HCT116 (cell line): ENCODE results near the gene SUV39H2. TPM values are rescaled to one million over a fixed set of nuclear protein-coding genes. Genes with fewer than 3 reads are reported as not detected.

Experiments
- ATAC-seq: fragments of 200-7000 bp; cut with Tn5 transposase; 2 replicates; pipeline ENCODE4 v1.9.1; 2020; ENCODE audit warnings: mild to moderate bottlenecking, moderate library complexity
- BruUV-seq: library from RNA; stranded (reverse); fragments of 400-500 nt; replicated peaks from 2 replicates; lab custom pipeline; 2021; lab: Mats Ljungman, UMichigan
- CTCF ChIA-PET: fragments of 300-600 bp; sonication (Branson Sonifier 250); formaldehyde crosslinking; loops from one replicate; lab custom pipeline; 2021; ENCODE audit warnings: antibody characterized with exemption; lab: Charles Lee
- POLR2A ChIA-PET: fragments of 300-600, 350-600 bp; sonication (Branson Sonifier 250); formaldehyde crosslinking; loops from one replicate; lab custom pipeline; 2021; ENCODE audit warnings: antibody characterized with exemption; lab: Charles Lee
- RAD21 ChIA-PET, 2 experiments: fragments of 300-600 bp; sonication (Branson Sonifier 250); formaldehyde crosslinking; loops; one replicate each; lab custom pipeline; 2023; ENCODE audit warnings: low total read pairs in 2 of 2; ENCODE audit not compliant: uncharacterized antibody in 2 of 2, unreplicated experiment in 2 of 2, low non-redundant PET in 1 of 2; lab: Charles Lee
- DNase-seq: peaks from one replicate; pipeline ENCODE4 v3.0.0-alpha.2; 2010; ENCODE audit warnings: low read depth, low spot score
- H2AFZ ChIP-seq: fragments of 200-600 bp; shearing (Covaris generic), sonication (generic); 2 replicates; pipeline ENCODE4 v1.6.1; 2017; ENCODE audit warnings: low read depth, mixed run types, mixed read lengths, antibody characterized with exemption, low read length; ENCODE audit not compliant: poor library complexity, severe bottlenecking
- H3K27ac ChIP-seq: 2 replicates; pipeline ENCODE4 v1.5.1; 2012; ENCODE audit warnings: low read depth, low read length
- H3K27me3 ChIP-seq: fragments of 200-600 bp; sonication (generic); 2 replicates; pipeline ENCODE4 v1.6.1; 2016; ENCODE audit warnings: mixed run types, low read length, mixed read lengths; ENCODE audit not compliant: insufficient read depth
- H3K36me3 ChIP-seq, 2 experiments: fragments of 200-500 bp in 1 of 2; fragments of 200-600 bp in 1 of 2; sonication (Bioruptor generic) in 1 of 2; sonication (generic) in 1 of 2; 2 replicates each; pipeline versions ENCODE4 v1.5.1 to v1.6.1; 2014 to 2016; ENCODE audit warnings: low read length in 2 of 2, inconsistent platforms in 1 of 2, mixed read lengths in 1 of 2, mixed run types in 1 of 2; ENCODE audit not compliant: insufficient read depth in 2 of 2, control insufficient read depth in 1 of 2
- H3K4me1 ChIP-seq, 2 experiments: fragments of 200-600 bp in 1 of 2; sonication (generic) in 1 of 2; 2 replicates each; pipeline versions ENCODE4 v1.5.1 to v1.6.1; 2012 to 2017; ENCODE audit warnings: low read length in 2 of 2, inconsistent platforms in 1 of 2, mild to moderate bottlenecking in 1 of 2, mixed read lengths in 1 of 2, mixed run types in 1 of 2, moderate library complexity in 1 of 2; ENCODE audit not compliant: insufficient read depth in 2 of 2, control insufficient read depth in 1 of 2
- H3K4me2 ChIP-seq: fragments of 200-600 bp; sonication (generic); 2 replicates; pipeline ENCODE4 v1.6.1; 2017; ENCODE audit warnings: mixed run types, low read length, mixed read lengths
- H3K4me3 ChIP-seq, 2 experiments: fragments of 200-600 bp in 1 of 2; sonication (generic) in 1 of 2; replicated peaks in 1 of 2; 2 replicates each; pipeline ENCODE4 v1.5.1; 2011 to 2016; ENCODE audit warnings: low read length in 2 of 2, control low read depth in 1 of 2, low read depth in 1 of 2, mild to moderate bottlenecking in 1 of 2, mixed read lengths in 1 of 2, mixed run types in 1 of 2
- H3K79me2 ChIP-seq: fragments of 200-600 bp; sonication (generic); 2 replicates; pipeline ENCODE4 v1.6.1; 2017; ENCODE audit warnings: mild to moderate bottlenecking, mixed run types, low read length, moderate library complexity, mixed read lengths; ENCODE audit not compliant: insufficient read depth
- H3K9ac ChIP-seq: fragments of 200-600 bp; sonication (generic); 2 replicates; pipeline ENCODE4 v1.6.1; 2016; ENCODE audit warnings: low read length, mixed read lengths
- H3K9me2 ChIP-seq: fragments of 200-600 bp; sonication (generic), shearing (Covaris generic); 2 replicates; pipeline ENCODE4 v1.6.1; 2017; ENCODE audit warnings: mixed run types, mild to moderate bottlenecking, moderate library complexity; ENCODE audit not compliant: insufficient read depth
- H3K9me3 ChIP-seq, 2 experiments: fragments of 200-500 bp in 1 of 2; fragments of 200-600 bp in 1 of 2; sonication (Bioruptor generic) in 1 of 2; sonication (generic) in 1 of 2; 2 replicates each; pipeline ENCODE4 v1.6.1; 2014 to 2017; ENCODE audit warnings: low read length in 2 of 2, mixed read lengths in 2 of 2, inconsistent platforms in 1 of 2, low read depth in 1 of 2, mild to moderate bottlenecking in 1 of 2, mixed run types in 1 of 2, moderate library complexity in 1 of 2; ENCODE audit not compliant: control insufficient read depth in 1 of 2, insufficient read depth in 1 of 2
- H4K20me1 ChIP-seq: fragments of 200-600 bp; sonication (generic), shearing (Covaris generic); 2 replicates; pipeline ENCODE4 v1.6.1; 2017; ENCODE audit warnings: mixed run types, mild to moderate bottlenecking, moderate library complexity; ENCODE audit not compliant: insufficient read depth
- CBX3 ChIP-seq: IDR thresholded peaks from 2 replicates; pipeline ENCODE4 v1.6.1; 2012; ENCODE audit warnings: low read depth
- CEBPB ChIP-seq: IDR thresholded peaks from 2 replicates; pipeline ENCODE4 v1.6.1; 2012; ENCODE audit warnings: low read depth
- EGR1 ChIP-seq: IDR thresholded peaks from 2 replicates; pipeline ENCODE4 v1.6.1; 2012; ENCODE audit warnings: low read depth
- EZH2 ChIP-seq: fragments of 200-600 bp; sonication (generic); IDR thresholded peaks from 2 replicates; pipeline ENCODE4 v1.6.1; 2017; ENCODE audit warnings: antibody characterized with exemption, mixed run types
- EZH2phosphoT487 ChIP-seq: fragments of 200-600 bp; IDR thresholded peaks from 2 replicates; pipeline ENCODE4 v1.6.1; 2018; ENCODE audit warnings: antibody characterized with exemption, borderline replicate concordance
- FOSL1 ChIP-seq: IDR thresholded peaks from 2 replicates; pipeline ENCODE4 v1.6.1; 2012; ENCODE audit warnings: low read depth
- JUND ChIP-seq: IDR thresholded peaks from 2 replicates; pipeline ENCODE4 v1.6.1; 2012
- POLR2A ChIP-seq: IDR thresholded peaks from 2 replicates; pipeline ENCODE4 v1.7.0; 2011; ENCODE audit warnings: borderline replicate concordance; ENCODE audit not compliant: insufficient read depth, insufficient read length; ENCODE audit errors: extremely low read depth
- POLR2AphosphoS5 ChIP-seq: IDR thresholded peaks from 2 replicates; pipeline ENCODE4 v1.6.1; 2011; ENCODE audit warnings: mild to moderate bottlenecking, low read depth, low read length, moderate library complexity
- SIN3A ChIP-seq: IDR thresholded peaks from 2 replicates; pipeline ENCODE4 v1.6.1; 2012; ENCODE audit warnings: low read depth
- SP1 ChIP-seq: IDR thresholded peaks from 2 replicates; pipeline ENCODE4 v1.6.1; 2012; ENCODE audit warnings: low read depth
- SRF ChIP-seq: IDR thresholded peaks from 2 replicates; pipeline ENCODE4 v1.6.1; 2012; ENCODE audit warnings: low read depth
- TCF7L2 ChIP-seq: IDR thresholded peaks from 2 replicates; pipeline ENCODE4 v1.7.0; 2011; ENCODE audit warnings: borderline replicate concordance, inconsistent platforms; ENCODE audit not compliant: insufficient read depth, insufficient read length; ENCODE audit errors: extremely low read depth
- YY1 ChIP-seq: IDR thresholded peaks from 2 replicates; pipeline ENCODE4 v1.6.1; 2011; ENCODE audit warnings: low read length, low read depth, moderate library complexity, mild to moderate bottlenecking; ENCODE audit not compliant: insufficient replicate concordance; ENCODE audit errors: extremely low read depth
- ZFX ChIP-seq: fragments of 450-650 bp; IDR thresholded peaks from 2 replicates; pipeline ENCODE4 v1.6.1; 2017
- ZNF274 ChIP-seq: fragments of 200-500 bp; sonication (Bioruptor generic); IDR thresholded peaks from 2 replicates; pipeline ENCODE4 v1.6.1; 2014; ENCODE audit warnings: mild to moderate bottlenecking, low read depth, low read length, inconsistent platforms
- intact Hi-C: fragments of 100-400 bp; cut with micrococcal nuclease; formaldehyde crosslinking; loops from 2 replicates; pipeline ENCODE4 v1.10.0; 2022
- total RNA-seq: library from RNA; stranded (reverse); gene quantifications from one replicate; pipeline ENCODE4 v1.2.1, GENCODE V29; 2021; ENCODE audit not compliant: unreplicated experiment
- TF ChIP-seq, protein P1 (sequence below), 3 experiments: fragments of 200-600 bp in 1 of 3; sonication (generic) in 1 of 3; IDR thresholded peaks in 2 of 3; conservative IDR thresholded peaks in 1 of 3; 2 replicates each; pipeline ENCODE4 v1.5.1; 2012 to 2017; ENCODE audit warnings: low read depth in 2 of 3, low read length in 2 of 3, antibody characterized with exemption in 1 of 3, borderline replicate concordance in 1 of 3, control low read depth in 1 of 3, mild to moderate bottlenecking in 1 of 3, mixed read lengths in 1 of 3, mixed run types in 1 of 3, moderate library complexity in 1 of 3; ENCODE audit not compliant: insufficient read depth in 1 of 3

SUV39H2 gene
- total RNA-seq, 1 experiment from 2014 or later: 26.6 TPM

DNA sequence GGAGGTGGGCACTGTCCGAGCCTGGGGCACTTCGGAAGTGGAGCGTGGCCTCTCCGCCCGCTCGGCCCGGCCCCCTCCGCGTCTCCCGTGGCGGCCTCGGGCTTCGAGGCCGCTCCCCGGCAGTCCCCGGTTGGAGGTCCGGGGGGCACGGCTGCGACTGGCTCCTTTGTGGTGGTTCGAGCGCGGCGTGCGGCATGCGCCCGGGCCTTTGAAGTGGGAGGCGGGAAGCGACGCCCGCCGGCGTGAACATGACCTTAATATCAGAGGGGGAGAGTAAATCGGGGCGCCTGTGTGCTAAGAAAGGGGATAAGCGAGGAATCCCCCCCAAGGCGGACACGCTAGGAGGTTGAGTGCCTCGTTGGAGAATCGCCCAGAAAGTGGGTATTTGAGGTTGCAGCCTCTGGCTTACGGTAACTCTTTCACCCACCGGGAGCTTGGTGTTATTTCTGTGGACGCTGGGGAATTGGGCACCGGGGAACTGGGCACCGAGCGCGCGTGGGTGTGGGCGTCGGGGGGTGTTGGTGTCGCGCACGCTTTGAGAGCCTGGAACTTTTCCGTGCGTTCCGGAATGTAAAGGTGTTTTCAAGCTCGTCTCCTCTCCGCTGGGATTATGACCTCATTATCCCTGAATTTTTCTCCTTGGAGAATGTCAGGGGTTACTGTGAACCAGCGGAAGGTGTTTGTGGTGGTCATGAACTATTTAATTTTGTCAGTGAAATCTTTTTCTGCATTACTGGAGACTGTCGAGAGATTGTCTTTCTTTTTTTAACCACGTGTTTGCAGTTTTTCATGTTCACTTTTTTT lies 660 bp downstream of the SUV39H2 start:
- Histone ChIP-seq H3K79me2 (peaks cover 75% of the 10 kb centered on the region), H3K4me1 (peaks cover 9 to 18% of the 10 kb centered on the region in 2 experiments), H3K9ac (peak overlapping the region; percentile 93), H3K27ac (peak overlapping the region; percentile 79), H4K20me1 (no peaks in the 10 kb centered on the region), H3K9me2 (no peaks in the 10 kb centered on the region), H3K4me2 (peak overlapping the region; percentile 80), H3K4me3 (peak overlapping the region; percentile 76 to 88), H3K9me3 (no peaks in the 10 kb centered on the region), H3K27me3 (no peaks in the 10 kb centered on the region), H3K36me3 (peaks cover 0 to 4% of the 10 kb centered on the region in 2 experiments; a peak in 2 of 4 replicates), H2AFZ (no peak overlapping the region)
- ATAC-seq (peak; percentile 14), DNase-seq (no peak)
- POLR2A ChIA-PET: interaction anchor here (0.8 to 2.0 kb wide), 2 partner anchors 41 to 80 kb away, joined by 4 to 14 read pairs; partner anchors contain the start of genes CDNF, HSPA14, MEIG1 and MSANTD7
- intact Hi-C loops: loop anchor here (2.0 to 5.0 kb wide), 3 partner anchors 42 to 228 kb away; partner anchors contain the start of genes CDNF, DCLRE1C, HSPA14 and MSANTD7
- RAD21 ChIA-PET: no interaction called here
- no TSS peak for BruUV-seq
- CTCF ChIA-PET: no interaction called here
- TF ChIP-seq ZFX (peak; percentile 62), EGR1 (peak; percentile 65), TCF7L2 (peak; percentile 84), CBX3 (no peak)

DNA sequence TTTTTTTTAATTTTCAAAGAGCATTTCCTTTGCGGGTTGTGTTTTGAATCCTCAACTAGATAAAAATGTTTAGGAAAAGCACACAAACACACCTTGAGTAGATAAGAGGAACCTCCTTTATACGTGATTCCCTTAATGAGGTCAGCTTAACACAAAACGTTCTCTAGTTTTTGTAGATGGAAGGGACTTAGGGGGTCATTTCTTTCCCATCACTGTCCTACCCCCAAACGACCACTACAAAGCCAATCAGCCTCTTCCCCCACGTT lies 1.2 kb downstream of the SUV39H2 start:
- H3K36me3 ChIP-seq: peaks cover 4 to 5% of the 10 kb centered on the region in 2 experiments; a peak in 3 of 4 replicates
- no peaks in the 10 kb centered on the region for H3K9me3 ChIP-seq
- no peaks in the 10 kb centered on the region for H4K20me1 ChIP-seq
- TSS peak; percentile 64 for BruUV-seq
- no peaks in the 10 kb centered on the region for H3K27me3 ChIP-seq
- intact Hi-C loops: loop anchor here (2.0 to 5.0 kb wide), 3 partner anchors 43 to 227 kb away; partner anchors contain the start of genes CDNF, DCLRE1C, HSPA14 and MSANTD7
- H3K27ac ChIP-seq: peak overlapping the region; percentile 79; the same call in 1 of the 2 replicates
- no peak for ATAC-seq
- DNase-seq: no peak
- H2AFZ ChIP-seq: no peak overlapping the region
- ChIA-PET RAD21 (no interaction called here), POLR2A (no interaction called here), CTCF (no interaction called here)
- TF ChIP-seq EGR1 (no peak), POLR2AphosphoS5 (no peak), TCF7L2 (no peak), YY1 (no peak), FOSL1 (no peak), SRF (no peak), JUND (no peak), ZNF274 (no peak), CBX3 (no peak), CEBPB (no peak), EZH2phosphoT487 (no peak), SP1 (no peak), SIN3A (no peak), POLR2A (no peak), EZH2 (no peak)
- TF ChIP-seq, protein P1, sequence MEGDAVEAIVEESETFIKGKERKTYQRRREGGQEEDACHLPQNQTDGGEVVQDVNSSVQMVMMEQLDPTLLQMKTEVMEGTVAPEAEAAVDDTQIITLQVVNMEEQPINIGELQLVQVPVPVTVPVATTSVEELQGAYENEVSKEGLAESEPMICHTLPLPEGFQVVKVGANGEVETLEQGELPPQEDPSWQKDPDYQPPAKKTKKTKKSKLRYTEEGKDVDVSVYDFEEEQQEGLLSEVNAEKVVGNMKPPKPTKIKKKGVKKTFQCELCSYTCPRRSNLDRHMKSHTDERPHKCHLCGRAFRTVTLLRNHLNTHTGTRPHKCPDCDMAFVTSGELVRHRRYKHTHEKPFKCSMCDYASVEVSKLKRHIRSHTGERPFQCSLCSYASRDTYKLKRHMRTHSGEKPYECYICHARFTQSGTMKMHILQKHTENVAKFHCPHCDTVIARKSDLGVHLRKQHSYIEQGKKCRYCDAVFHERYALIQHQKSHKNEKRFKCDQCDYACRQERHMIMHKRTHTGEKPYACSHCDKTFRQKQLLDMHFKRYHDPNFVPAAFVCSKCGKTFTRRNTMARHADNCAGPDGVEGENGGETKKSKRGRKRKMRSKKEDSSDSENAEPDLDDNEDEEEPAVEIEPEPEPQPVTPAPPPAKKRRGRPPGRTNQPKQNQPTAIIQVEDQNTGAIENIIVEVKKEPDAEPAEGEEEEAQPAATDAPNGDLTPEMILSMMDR (IDR thresholded peaks at IDR 0.05 in 2 of 3, conservative IDR thresholded peaks at IDR 0.05 in 1 of 3; ENCODE audit: borderline replicate concordance in 1 of 3, insufficient read depth in 1 of 3, low read depth in 2 of 3, low read length in 2 of 3): no peak
- peak overlapping the region; percentile 76 to 88 for H3K4me3 ChIP-seq
- H3K79me2 ChIP-seq: peaks cover 80% of the 10 kb centered on the region
- H3K9ac ChIP-seq: peak overlapping the region; percentile 93
- peak overlapping the region; percentile 80 for H3K4me2 ChIP-seq
- no peaks in the 10 kb centered on the region for H3K9me2 ChIP-seq
- H3K4me1 ChIP-seq: peaks cover 9 to 18% of the 10 kb centered on the region in 2 experiments
